Measurements from ENCODE around the gene FCRL5. TPM values are rescaled to one million over a fixed set of nuclear protein-coding genes. Genes with fewer than 3 reads are reported as not detected.
A peak's percentile ranks its signal among the peaks of the same experiment; 100 is the strongest.

FCRL5 gene
- polyA plus RNA-seq, 6 donors from 2014 or later = 31.3 to 138 (median 82.3) TPM

DNA sequence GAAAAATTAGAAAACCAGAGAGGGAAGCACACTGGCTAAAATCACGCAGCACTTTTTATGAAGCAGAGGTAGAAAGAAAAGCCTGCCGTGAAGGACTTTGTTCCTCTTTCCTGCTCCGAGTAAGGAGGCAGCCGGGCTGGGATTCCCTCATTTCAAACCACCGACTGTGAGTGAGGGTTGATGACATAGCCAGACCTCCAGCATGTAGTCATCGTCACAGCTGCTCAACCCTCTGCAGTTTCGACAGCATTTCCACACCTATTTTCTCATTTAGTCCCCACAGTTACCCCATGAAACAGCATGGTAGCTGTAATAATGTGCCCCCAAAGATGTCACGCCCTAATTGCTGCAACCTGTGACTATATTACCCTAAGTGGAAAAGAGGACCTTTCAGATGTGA is 35.3 kb downstream of the FCRL5 start:
- H3K36me3 Mint-ChIP-seq = peaks cover 31 to 46% of the 10 kb centered on the region in 2 donors
- no peak overlapping the region for H3K4me3 Mint-ChIP-seq
- ATAC-seq (ENCODE audit: low read depth in 2 of 2) (no peak), DNase-seq (no peak)
- peak overlapping the region in 3 of 6 donors; percentile 10 to 57 (median 49) for H3K27ac Mint-ChIP-seq
- no peaks in the 10 kb centered on the region for H3K27me3 Mint-ChIP-seq
- H3K9me3 Mint-ChIP-seq = no peaks in the 10 kb centered on the region
- peaks cover 18 to 22% (median 21%) of the 10 kb centered on the region in 3 donors for H3K4me1 Mint-ChIP-seq

DNA sequence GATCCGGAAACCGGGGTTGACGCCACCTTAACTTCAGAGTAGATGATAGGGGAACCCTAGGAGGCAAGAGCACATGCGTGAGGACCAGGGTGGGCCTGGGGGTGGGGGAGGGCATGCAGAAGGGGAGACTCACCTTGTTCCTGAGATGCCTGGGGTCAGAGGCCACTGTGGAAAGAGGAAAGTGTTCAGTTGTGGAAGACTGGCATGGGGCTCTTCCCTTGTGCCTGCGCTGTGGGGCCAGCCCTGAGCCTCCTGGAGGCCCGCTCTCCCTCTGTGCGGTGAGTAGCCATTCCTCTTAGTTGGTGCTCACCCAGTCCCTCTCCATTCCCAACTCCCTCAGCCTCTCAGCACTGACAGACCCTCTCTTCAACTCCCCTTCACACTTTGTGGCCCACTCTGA is 36.6 kb downstream of the FCRL5 start:
- Mint-ChIP-seq H3K4me3 (no peak overlapping the region), H3K36me3 (peaks cover 31 to 46% of the 10 kb centered on the region in 2 donors), H3K27ac (peak overlapping the region in 1 of 6 donors; percentile 92), H3K9me3 (no peaks in the 10 kb centered on the region), H3K4me1 (peaks cover 29 to 34% (median 33%) of the 10 kb centered on the region in 3 donors), H3K27me3 (no peaks in the 10 kb centered on the region)
- DNase-seq = no peak
- ATAC-seq (ENCODE audit: low read depth in 2 of 2) = no peak

DNA sequence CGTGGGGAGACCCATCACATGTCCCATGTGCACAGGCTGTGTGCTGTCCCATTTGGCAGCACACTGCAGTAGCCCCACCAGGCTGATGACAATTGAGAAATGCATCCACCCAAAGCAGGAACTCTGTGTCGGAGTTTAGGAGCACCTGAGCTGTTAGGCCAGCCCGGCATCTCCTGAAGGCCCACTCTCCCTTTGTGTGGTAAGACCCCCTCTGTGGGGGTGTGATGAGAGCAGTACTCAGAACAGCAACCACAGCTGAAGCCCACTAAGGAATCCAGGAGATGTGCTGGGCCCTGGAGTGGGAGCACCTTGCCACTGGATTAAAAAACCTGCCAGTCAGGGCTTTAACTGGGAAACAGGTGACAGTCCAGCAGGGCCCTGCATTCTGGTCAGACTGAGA is 37.2 kb downstream of the FCRL5 start:
- DNase-seq (no peak), ATAC-seq (ENCODE audit: low read depth in 2 of 2) (no peak)
- H3K4me1 Mint-ChIP-seq = peaks cover 30 to 40% (median 38%) of the 10 kb centered on the region in 3 donors
- no peaks in the 10 kb centered on the region for H3K9me3 Mint-ChIP-seq
- H3K36me3 Mint-ChIP-seq = peaks cover 30 to 42% of the 10 kb centered on the region in 2 donors
- peak overlapping the region in 3 of 6 donors; percentile 8 to 68 (median 62) for H3K27ac Mint-ChIP-seq
- no peak overlapping the region for H3K4me3 Mint-ChIP-seq
- H3K27me3 Mint-ChIP-seq = no peaks in the 10 kb centered on the region

DNA sequence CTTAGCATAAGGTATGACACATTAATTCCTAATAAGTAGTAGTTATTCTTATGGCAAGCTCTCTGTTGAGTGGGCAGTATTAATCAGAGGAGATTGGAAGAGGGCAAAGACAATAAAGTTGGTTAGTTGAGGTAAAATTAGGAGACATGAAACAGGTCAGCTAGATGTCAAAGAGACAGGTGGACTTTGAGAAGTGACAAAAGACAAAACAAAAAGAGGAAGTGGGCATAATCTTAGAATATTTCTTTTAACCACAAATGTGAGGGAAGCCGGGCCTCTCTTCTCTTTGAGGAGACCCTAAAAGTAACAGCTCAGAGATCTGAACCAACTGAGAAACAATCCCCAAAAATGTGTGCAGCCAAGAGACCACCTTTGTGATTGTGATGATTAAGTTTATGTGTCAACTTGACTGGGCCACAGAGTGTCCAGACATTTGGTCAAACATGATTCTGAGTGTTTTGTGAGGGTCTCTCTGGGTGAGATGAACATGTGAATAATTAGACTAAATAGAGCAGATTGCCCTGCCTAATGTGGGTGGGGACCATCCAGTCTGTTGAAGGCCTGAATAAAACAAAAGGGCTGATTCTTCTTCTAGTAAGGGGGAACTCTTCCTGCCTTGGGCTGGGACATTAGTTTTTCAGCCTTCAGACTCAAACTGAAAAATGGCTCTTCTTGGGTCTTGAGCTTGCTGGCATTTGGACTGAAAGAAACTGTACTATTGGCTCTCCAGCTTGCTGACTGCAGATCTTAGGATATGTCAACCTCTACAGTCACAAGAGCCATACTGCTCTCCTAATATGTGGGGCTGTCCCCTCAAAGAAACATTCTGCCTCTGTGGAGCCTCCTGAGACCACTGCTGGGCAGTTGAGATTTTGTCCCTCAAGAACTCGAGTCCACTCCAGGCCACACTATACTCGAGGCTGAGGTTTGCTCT is 40.0 kb downstream of the FCRL5 start:
- Mint-ChIP-seq H3K27ac (peak overlapping the region in 4 of 6 donors; percentile 37 to 61 (median 52)), H3K4me1 (peaks cover 45 to 56% (median 49%) of the 10 kb centered on the region in 3 donors), H3K36me3 (peaks cover 9 to 25% of the 10 kb centered on the region in 2 donors), H3K4me3 (peak overlapping the region; percentile 19 to 78 (median 52)), H3K9me3 (no peaks in the 10 kb centered on the region), H3K27me3 (no peaks in the 10 kb centered on the region)
- peak; percentile 84 to 85 for ATAC-seq (ENCODE audit: low read depth in 2 of 2)
- DNase-seq = peak; percentile 51

DNA sequence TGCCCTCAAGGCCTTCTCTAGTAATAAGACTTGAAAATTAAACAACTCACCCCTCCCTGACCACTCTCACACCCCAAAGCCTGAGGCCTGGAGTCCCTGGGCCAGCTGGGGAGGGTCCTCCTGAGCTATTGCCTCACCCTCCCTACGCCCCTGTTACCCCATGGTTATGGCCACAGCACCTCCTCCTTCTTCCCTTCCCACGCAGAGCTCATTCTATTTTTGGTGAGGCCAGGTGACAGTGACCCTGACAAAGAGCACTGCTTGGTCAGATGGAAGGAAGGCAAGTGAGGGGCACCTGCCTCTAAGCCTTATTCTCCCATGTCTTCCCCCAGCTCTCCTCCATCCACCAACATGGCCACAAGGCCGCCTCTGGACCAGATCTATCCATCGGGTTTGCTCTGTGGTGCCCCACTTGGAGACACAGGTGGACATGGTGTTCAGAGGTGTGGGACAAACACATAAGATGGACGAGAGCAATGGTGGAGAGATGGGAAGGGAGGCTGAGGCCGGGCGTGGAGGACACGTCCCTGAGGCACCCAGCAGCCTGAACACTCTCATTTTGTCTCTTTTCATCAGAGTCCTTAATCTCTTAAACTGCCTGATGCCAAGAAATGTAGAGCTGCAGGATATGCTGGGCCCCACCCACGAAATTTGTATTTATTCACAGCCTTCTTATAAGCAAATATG is 42.6 kb downstream of the FCRL5 start:
- Mint-ChIP-seq H3K36me3 (peaks cover 2 to 4% of the 10 kb centered on the region in 2 donors), H3K4me3 (peak overlapping the region in 1 of 8 donors; percentile 16), H3K4me1 (peaks cover 53 to 60% (median 58%) of the 10 kb centered on the region in 3 donors), H3K27ac (peak overlapping the region in 3 of 6 donors; percentile 11 to 49 (median 41)), H3K9me3 (no peaks in the 10 kb centered on the region), H3K27me3 (no peaks in the 10 kb centered on the region)
- ATAC-seq (ENCODE audit: low read depth in 2 of 2) (no peak), DNase-seq (no peak)

DNA sequence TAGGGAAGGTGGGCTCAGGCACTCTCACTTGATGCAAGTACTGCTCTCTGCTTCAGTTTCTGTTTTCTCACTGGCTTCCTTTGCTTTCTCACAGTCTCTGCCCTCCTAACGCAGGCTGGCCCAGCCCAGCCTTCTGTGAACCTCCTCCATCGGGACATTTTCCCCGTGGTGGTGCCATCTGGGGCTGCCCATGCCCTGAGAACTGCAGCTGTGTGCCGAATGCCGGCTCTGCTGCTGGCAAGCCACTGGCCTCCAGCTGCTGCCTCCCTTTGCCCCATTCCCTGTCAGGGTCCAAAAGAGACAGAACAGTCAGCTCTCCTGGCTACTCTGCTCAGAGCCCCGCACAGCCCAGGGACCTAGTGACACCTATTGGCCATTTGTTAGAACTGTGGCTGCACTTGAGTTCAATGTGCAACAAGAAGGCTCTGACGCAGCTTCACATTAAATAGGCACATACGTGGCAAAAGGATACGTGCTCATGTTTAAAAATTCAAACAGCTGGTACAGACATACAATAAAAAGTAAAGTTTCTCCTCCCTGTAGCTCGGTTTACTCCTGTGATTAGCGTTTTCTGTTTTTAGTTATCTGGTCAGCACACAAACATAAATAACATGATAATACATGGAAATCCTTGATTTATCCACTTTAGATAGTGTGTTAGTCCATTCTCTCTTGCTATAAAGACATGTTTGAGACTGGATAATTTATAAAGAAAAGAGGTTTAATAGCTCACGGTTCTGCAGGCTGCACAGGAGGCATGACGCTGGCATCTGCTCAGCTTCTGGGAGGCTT is 46.6 kb downstream of the FCRL5 start:
- Mint-ChIP-seq H3K4me3 (no peak overlapping the region), H3K9me3 (no peaks in the 10 kb centered on the region), H3K27me3 (no peaks in the 10 kb centered on the region), H3K27ac (peak overlapping the region in 1 of 6 donors; percentile 38), H3K4me1 (peaks cover 26 to 31% (median 27%) of the 10 kb centered on the region in 3 donors), H3K36me3 (no peaks in the 10 kb centered on the region)
- peak; percentile 48 for DNase-seq
- ATAC-seq (ENCODE audit: low read depth in 2 of 2) = peak; percentile 94 to 98

DNA sequence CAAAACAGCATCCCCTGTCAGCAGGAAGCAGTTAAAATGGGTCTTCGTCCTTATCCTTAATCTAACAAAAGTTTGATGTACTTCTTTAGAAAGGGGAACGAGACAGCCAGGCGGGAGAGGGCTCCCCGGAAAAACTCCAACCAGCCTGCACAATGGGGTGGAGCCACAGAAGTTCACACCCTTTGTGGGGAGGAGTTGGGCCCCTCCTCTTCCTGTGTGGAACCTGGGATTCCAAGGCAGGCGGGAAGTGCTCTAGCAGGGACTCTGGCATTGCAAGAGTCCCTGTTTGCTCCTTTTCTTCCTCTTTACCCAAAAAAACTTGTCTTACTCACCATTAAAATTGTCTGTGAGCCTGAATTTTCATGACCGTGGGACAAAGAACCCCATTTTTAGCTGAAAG is 47.7 kb downstream of the FCRL5 start:
- peaks cover 18 to 25% (median 23%) of the 10 kb centered on the region in 3 donors for H3K4me1 Mint-ChIP-seq
- peaks cover 0 to 4% (median 0%) of the 10 kb centered on the region in 3 donors for H3K27me3 Mint-ChIP-seq
- no peak overlapping the region for H3K4me3 Mint-ChIP-seq
- no peaks in the 10 kb centered on the region for H3K9me3 Mint-ChIP-seq
- no peak for ATAC-seq (ENCODE audit: low read depth in 2 of 2)
- H3K27ac Mint-ChIP-seq = no peak overlapping the region
- DNase-seq = no peak
- H3K36me3 Mint-ChIP-seq = no peaks in the 10 kb centered on the region

DNA sequence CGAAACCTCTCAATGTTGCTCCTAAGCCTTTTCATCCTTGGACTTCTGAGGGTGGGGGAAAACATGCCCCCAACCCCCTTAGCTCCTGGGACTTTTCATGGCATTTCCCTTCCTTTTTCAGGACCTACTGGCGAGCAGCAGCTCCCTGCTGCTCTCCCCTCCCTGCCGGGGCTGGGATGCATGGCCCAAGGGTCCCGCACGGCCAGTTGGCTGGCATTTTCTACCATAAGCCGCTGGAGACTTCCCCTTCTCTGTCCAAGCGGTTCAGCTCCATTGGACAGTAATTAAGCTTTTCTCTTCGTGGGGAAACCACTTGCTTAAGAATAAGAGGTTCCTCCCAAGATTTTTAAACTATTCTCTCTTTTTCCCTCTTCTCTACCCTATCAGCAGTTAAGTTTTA is 52.8 kb downstream of the FCRL5 start:
- H3K9me3 Mint-ChIP-seq = no peaks in the 10 kb centered on the region
- no peaks in the 10 kb centered on the region for H3K36me3 Mint-ChIP-seq
- no peak overlapping the region for H3K4me3 Mint-ChIP-seq
- DNase-seq = no peak
- H3K4me1 Mint-ChIP-seq = peaks cover 14 to 27% (median 19%) of the 10 kb centered on the region in 3 donors
- peaks cover 0 to 10% (median 7%) of the 10 kb centered on the region in 3 donors for H3K27me3 Mint-ChIP-seq
- no peak overlapping the region for H3K27ac Mint-ChIP-seq
- no peak for ATAC-seq (ENCODE audit: low read depth in 2 of 2)

DNA sequence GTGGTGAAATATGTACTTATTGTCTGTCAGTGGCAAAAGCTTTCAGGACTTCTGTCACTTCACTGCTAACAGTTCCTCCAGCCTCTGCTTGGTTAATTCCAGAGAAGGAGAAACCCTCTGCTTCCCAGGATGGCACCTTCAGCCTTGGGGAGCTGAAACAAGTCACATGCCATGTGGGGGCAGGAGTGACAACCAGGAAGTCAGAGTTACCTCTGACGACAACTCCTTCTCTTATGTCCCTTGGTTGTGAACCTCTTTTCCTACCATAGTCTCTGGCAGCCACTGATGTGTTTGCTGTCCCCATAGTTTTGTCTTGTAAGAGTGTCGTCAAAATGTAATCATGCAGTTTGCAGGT is 53.6 kb downstream of the FCRL5 start:
- Mint-ChIP-seq H3K4me1 (peaks cover 14 to 27% (median 19%) of the 10 kb centered on the region in 3 donors), H3K27ac (no peak overlapping the region), H3K36me3 (peaks cover 0 to under 1% of the 10 kb centered on the region in 2 donors), H3K27me3 (peaks cover 0 to 16% (median 8%) of the 10 kb centered on the region in 3 donors), H3K9me3 (no peaks in the 10 kb centered on the region), H3K4me3 (no peak overlapping the region)
- DNase-seq (no peak), ATAC-seq (ENCODE audit: low read depth in 2 of 2) (no peak)

DNA sequence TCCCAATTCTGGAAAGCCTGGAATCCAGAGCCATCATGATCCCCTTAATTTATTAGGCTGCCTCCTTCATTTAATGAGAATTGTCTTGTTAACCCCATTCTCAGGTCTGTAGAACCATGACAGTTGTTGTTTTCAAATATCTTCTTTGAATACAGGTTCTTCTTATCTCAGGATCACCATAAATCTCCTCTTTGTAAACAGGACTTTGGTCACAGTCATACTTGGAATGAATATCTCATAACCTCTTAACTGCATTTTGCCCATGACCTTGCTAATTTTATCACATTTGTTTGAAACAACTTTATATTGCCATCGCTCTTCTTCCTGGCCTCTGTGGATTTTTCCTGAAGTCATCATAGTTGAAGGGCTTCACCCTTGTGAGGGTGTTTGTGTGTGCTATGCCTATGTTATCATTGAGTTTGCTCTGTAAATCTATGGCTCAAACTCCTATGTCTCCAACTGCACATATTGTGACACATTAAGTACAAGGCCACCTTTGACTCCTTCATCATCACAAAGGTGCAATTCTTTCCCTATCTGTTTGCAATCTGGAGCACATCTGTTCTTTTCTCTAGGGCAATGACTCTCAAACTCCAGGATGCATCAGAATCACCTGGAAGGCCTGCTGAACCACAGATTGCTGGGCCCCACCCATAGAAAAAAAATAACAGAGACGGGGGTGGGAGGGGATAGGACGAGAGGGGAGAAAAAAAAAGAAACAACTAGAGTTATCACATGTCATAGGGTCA is 54.2 kb downstream of the FCRL5 start:
- DNase-seq (no peak), ATAC-seq (ENCODE audit: low read depth in 2 of 2) (no peak)
- H3K4me3 Mint-ChIP-seq = no peak overlapping the region
- peaks cover 14 to 27% (median 19%) of the 10 kb centered on the region in 3 donors for H3K4me1 Mint-ChIP-seq
- peaks cover 0 to 6% of the 10 kb centered on the region in 2 donors for H3K36me3 Mint-ChIP-seq
- H3K9me3 Mint-ChIP-seq = no peaks in the 10 kb centered on the region
- H3K27me3 Mint-ChIP-seq = peaks cover 0 to 20% (median 11%) of the 10 kb centered on the region in 3 donors
- peak overlapping the region in 1 of 6 donors; percentile 4 for H3K27ac Mint-ChIP-seq

DNA sequence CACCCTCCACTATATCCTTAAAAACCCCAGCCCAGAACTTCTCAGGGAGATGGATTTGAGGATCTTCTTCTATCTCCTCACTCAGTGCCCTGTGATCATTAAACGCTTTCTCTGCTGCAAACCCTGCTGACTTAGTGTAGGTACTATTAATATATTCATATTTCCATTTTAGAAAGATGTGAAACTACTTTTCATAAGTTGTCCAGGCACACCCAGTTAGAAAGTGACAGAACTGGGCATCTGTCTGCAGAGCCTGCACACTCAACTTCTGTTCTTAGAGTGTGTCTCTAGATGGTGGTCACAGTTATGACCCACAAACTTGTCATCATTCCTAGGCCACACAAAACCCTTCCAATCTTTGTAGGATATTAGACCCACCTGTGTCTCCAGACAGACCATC is 55.0 kb downstream of the FCRL5 start:
- Mint-ChIP-seq H3K27me3 (peaks cover 7 to 26% (median 15%) of the 10 kb centered on the region in 3 donors), H3K4me3 (peak overlapping the region in 4 of 8 donors; percentile 9 to 40 (median 12)), H3K4me1 (peaks cover 14 to 27% (median 19%) of the 10 kb centered on the region in 3 donors), H3K9me3 (no peaks in the 10 kb centered on the region), H3K36me3 (peaks cover 0 to 8% of the 10 kb centered on the region in 2 donors), H3K27ac (peak overlapping the region in 1 of 6 donors; percentile 84)
- ATAC-seq (ENCODE audit: low read depth in 2 of 2) = no peak
- no peak for DNase-seq

DNA sequence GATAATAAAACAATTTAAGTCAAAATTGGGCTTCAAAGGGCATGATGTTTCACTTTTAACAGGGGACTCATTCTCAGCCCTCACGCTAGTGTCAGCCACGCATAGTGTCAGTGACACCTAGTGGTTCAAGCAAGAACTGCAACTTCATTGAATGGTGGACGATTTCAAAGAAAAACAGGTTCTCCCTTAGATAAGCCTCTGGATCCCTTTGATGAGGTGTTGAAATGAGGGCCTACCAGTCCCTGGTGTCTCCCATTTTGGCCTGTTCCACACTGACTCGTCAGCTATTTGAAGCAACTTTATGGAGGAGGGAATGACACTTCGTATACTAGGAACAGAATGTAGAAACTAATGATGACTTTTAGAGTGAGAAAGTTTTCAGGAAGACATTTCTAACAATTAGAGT is 56.2 kb downstream of the FCRL5 start:
- Mint-ChIP-seq H3K4me1 (peaks cover 14 to 27% (median 19%) of the 10 kb centered on the region in 3 donors), H3K27me3 (peaks cover 15 to 34% (median 15%) of the 10 kb centered on the region in 3 donors), H3K36me3 (peaks cover 0 to 8% of the 10 kb centered on the region in 2 donors), H3K4me3 (peak overlapping the region in 3 of 8 donors; percentile 17 to 67 (median 18)), H3K9me3 (no peaks in the 10 kb centered on the region), H3K27ac (no peak overlapping the region)
- peak; percentile 65 to 83 for ATAC-seq (ENCODE audit: low read depth in 2 of 2)
- peak; percentile 47 for DNase-seq
